GM23248 (cell line): ENCODE data around the gene KRT2. TPM values are rescaled to one million over a fixed set of nuclear protein-coding genes. Genes with fewer than 3 reads are reported as not detected.

Experiments used
- DNase-seq: peaks from one replicate; pipeline ENCODE4 v3.0.0-alpha.2; 2015
- H2AFZ ChIP-seq: fragments of 200-600 bp; sonication (generic); 2 replicates; pipeline ENCODE4 v1.6.1; 2016; ENCODE audit warnings: antibody characterized with exemption
- H3F3A ChIP-seq: fragments of 200-600 bp; sonication (generic); 2 replicates; pipeline ENCODE4 v1.6.1; 2016; ENCODE audit warnings: mild to moderate bottlenecking, antibody characterized with exemption, mixed run types; ENCODE audit not compliant: insufficient read depth
- H3K27ac ChIP-seq: fragments of 200-600 bp; sonication (generic); 2 replicates; pipeline ENCODE4 v1.5.1; 2016; ENCODE audit warnings: mild to moderate bottlenecking
- H3K27me3 ChIP-seq: fragments of 200-600 bp; sonication (generic); replicated peaks from 2 replicates; pipeline ENCODE4 v1.6.1; 2016; ENCODE audit warnings: mild to moderate bottlenecking; ENCODE audit not compliant: insufficient read depth
- H3K36me3 ChIP-seq: fragments of 200-600 bp; sonication (generic); 2 replicates; pipeline ENCODE4 v1.6.1; 2016; ENCODE audit warnings: low read depth, mild to moderate bottlenecking
- H3K4me1 ChIP-seq: fragments of 200-600 bp; sonication (generic); 2 replicates; pipeline ENCODE4 v1.6.1; 2016; ENCODE audit warnings: mild to moderate bottlenecking; ENCODE audit not compliant: insufficient read depth
- H3K4me2 ChIP-seq: fragments of 200-600 bp; sonication (generic); one replicate; pipeline ENCODE4 v1.6.1; 2016; ENCODE audit warnings: mild to moderate bottlenecking; ENCODE audit not compliant: unreplicated experiment
- H3K4me3 ChIP-seq: fragments of 200-600 bp; sonication (generic); 2 replicates; pipeline ENCODE4 v1.5.1; 2016; ENCODE audit warnings: mild to moderate bottlenecking
- H3K79me2 ChIP-seq: fragments of 200-600 bp; sonication (generic); 2 replicates; pipeline ENCODE4 v1.6.1; 2016; ENCODE audit warnings: mild to moderate bottlenecking; ENCODE audit not compliant: insufficient read depth
- H3K9ac ChIP-seq: fragments of 200-600 bp; sonication (generic); 2 replicates; pipeline ENCODE4 v1.6.1; 2016; ENCODE audit warnings: mild to moderate bottlenecking
- H3K9me2 ChIP-seq: fragments of 200-600 bp; sonication (generic); 2 replicates; pipeline ENCODE4 v1.6.1; 2016; ENCODE audit warnings: mixed run types, mild to moderate bottlenecking, moderate library complexity; ENCODE audit not compliant: insufficient read depth
- H3K9me3 ChIP-seq: fragments of 200-600 bp; sonication (generic); one replicate; pipeline ENCODE4 v1.6.1; 2017; ENCODE audit warnings: low read depth
- H4K20me1 ChIP-seq: fragments of 200-600 bp; sonication (generic); 2 replicates; pipeline ENCODE4 v1.6.0; 2016; ENCODE audit not compliant: insufficient read depth
- EZH2 ChIP-seq: fragments of 200-600 bp; sonication (generic); IDR thresholded peaks from 2 replicates; pipeline ENCODE4 v1.6.1; 2018; ENCODE audit warnings: antibody characterized with exemption, mild to moderate bottlenecking; ENCODE audit not compliant: insufficient read depth, poor library complexity, severe bottlenecking
- EZH2phosphoT487 ChIP-seq: fragments of 200-600 bp; sonication (generic); IDR thresholded peaks from 2 replicates; pipeline ENCODE4 v1.6.1; 2018; ENCODE audit warnings: antibody characterized with exemption, moderate library complexity, mild to moderate bottlenecking, low read depth; ENCODE audit not compliant: insufficient read depth
- WGBS, 2 experiments: methylation state at CpG; one replicate each; pipeline ENCODE4 v1.1.6; 2015 to 2017; ENCODE audit warnings: low lambda C conversion rate in 2 of 2, low coverage in 1 of 2; ENCODE audit errors: missing lambda C conversion rate in 2 of 2; 5-methylcytosine and 5-hydroxymethylcytosine counted together
- in situ Hi-C: fragments of 300-500 bp; cut with MboI; formaldehyde crosslinking; loops from 2 replicates; pipeline ENCODE4 v1.15.0; 2020
- polyA plus RNA-seq: library from polyadenylated mRNA; unstranded; fragments of >200 nt; fragmentation: Nextera tagmentation; extraction: Ambion mirVana; gene quantifications from 2 replicates; pipeline ENCODE4 v1.2.1, GENCODE V29; 2016
- total RNA-seq: library from RNA; depleted of rRNA; stranded (reverse); fragments of >200 nt; shearing (Covaris generic); gene quantifications from 2 replicates; pipeline ENCODE4 v1.2.3, GENCODE V29; 2014

KRT2 gene
- total and polyA plus RNA-seq, 2 experiments from 2014 or later: not detected

DNA sequence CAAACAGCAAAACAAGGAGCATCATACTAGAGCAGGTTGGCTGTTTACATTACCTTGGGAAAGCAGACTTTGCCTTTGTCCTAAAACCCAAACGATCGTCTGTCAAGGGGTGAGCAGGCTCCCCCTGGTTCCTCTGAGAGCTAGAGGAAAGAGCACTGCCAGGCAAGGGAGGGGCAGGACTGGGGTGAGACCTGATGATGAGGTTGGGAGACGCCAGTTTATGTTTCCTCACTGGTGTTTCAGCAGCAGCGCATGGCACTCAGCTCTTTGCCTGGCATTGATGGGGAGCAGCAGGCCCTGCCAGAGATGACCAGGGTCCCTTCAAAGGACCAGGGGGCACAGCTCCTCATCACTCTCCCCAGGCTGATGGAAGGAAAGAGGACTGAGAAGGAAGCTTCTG is 7.9 kb upstream of the KRT2 start:
- no peaks in the 10 kb centered on the region for H3K9me3 ChIP-seq
- no peak overlapping the region for H3K9ac ChIP-seq
- H3K79me2 ChIP-seq: no peaks in the 10 kb centered on the region
- TF ChIP-seq EZH2phosphoT487 (no peak), EZH2 (no peak)
- H3F3A ChIP-seq: no peaks in the 10 kb centered on the region
- H3K4me1 ChIP-seq: no peaks in the 10 kb centered on the region
- H2AFZ ChIP-seq: no peak overlapping the region
- no peak overlapping the region for H3K27ac ChIP-seq
- H4K20me1 ChIP-seq: no peaks in the 10 kb centered on the region
- peaks cover 53% of the 10 kb centered on the region for H3K27me3 ChIP-seq
- H3K4me2 ChIP-seq: no peak overlapping the region
- H3K9me2 ChIP-seq: no peaks in the 10 kb centered on the region
- no peak for DNase-seq
- no peaks in the 10 kb centered on the region for H3K36me3 ChIP-seq
- H3K4me3 ChIP-seq: no peak overlapping the region
- in situ Hi-C loops: no loop called here
- WGBS, 2 experiments: 33 to 36% methylated on average over 4 of the region's 4 CpGs

GRCh38 chr12:52659395-52659794 is 7.4 kb upstream of the KRT2 start:
- no peak overlapping the region for H3K4me2 ChIP-seq
- in situ Hi-C loops: no loop called here

DNA sequence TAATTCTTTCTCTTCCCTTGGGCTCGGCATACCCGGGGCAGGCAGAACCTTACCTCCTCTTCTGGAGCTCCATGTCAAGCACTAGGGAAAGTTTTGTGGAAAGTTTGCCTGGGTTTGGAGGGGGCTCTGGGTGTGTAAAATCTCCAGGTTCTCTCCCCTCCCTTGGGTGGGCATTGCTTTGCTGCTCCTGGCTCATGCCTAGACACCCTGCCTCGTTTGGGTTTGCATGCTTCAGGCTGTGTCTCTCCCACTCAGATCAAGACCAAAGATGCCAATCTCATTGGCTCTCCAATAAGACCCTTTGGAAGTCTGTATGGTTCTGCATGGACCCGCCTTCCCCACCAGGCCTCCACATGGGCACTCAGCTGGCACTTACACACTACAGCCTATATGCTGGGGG is 6.2 kb upstream of the KRT2 start:
- Histone ChIP-seq H3K27me3 (peaks cover 64% of the 10 kb centered on the region), H3K9ac (no peak overlapping the region), H4K20me1 (no peaks in the 10 kb centered on the region), H3K9me3 (no peaks in the 10 kb centered on the region), H3K36me3 (no peaks in the 10 kb centered on the region), H2AFZ (no peak overlapping the region), H3K9me2 (no peaks in the 10 kb centered on the region), H3K4me3 (no peak overlapping the region), H3K4me1 (no peaks in the 10 kb centered on the region), H3K79me2 (no peaks in the 10 kb centered on the region), H3F3A (no peaks in the 10 kb centered on the region), H3K27ac (no peak overlapping the region), H3K4me2 (no peak overlapping the region)
- in situ Hi-C loops: no loop called here
- DNase-seq: no peak
- TF ChIP-seq EZH2: no peak
- TF ChIP-seq EZH2phosphoT487: no peak
- WGBS, 2 experiments: 59 to 62% methylated on average over 4 of the region's 4 CpGs

More at GRCh38 chr12:52659395-52659794, 7.4 kb upstream of the KRT2 start:
- Histone ChIP-seq H3K27ac (no peak overlapping the region), H3K79me2 (no peaks in the 10 kb centered on the region), H4K20me1 (no peaks in the 10 kb centered on the region), H3K9me2 (no peaks in the 10 kb centered on the region), H3K9me3 (no peaks in the 10 kb centered on the region), H3K36me3 (no peaks in the 10 kb centered on the region), H3K27me3 (peaks cover 58% of the 10 kb centered on the region), H3K4me3 (no peak overlapping the region), H3K9ac (no peak overlapping the region), H3K4me1 (no peaks in the 10 kb centered on the region), H3F3A (no peaks in the 10 kb centered on the region), H2AFZ (no peak overlapping the region)
- TF ChIP-seq EZH2 (no peak), EZH2phosphoT487 (no peak)
- no peak for DNase-seq
- WGBS, 2 experiments: 27 to 30% methylated on average over 7 of the region's 7 CpGs

DNA sequence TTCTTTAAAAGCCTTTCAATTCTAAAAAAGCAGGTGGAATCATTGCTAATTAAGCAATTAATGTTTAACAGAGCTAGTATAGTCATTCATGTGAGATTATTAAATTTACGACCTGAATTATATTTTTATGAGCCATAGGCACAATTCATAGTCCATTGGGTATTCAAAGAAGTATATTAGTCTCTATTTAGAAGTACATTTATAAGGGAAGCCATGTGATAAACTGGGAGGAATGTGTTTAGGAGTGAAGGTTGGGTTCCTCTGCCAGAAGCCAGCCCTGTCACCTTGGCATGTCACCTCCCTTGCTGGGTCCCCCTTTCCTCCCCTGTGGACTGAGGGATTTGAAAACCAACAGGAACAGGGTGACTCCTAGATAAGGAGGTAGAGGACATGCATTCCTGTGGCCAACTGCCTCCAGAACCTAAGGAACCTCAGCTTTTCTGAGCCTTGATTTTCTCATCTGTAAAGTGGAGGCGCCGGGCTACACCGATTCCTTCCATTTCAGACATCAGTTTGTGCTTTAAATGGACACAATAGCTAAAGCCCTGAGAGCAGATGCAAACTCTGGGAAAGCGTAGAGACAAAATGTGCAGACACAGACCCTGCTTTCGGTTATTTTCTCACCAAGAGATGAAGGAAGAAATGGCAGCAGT is 5.4 kb upstream of the KRT2 start:
- Histone ChIP-seq H3K27ac (no peak overlapping the region), H2AFZ (no peak overlapping the region), H3K4me1 (no peaks in the 10 kb centered on the region), H3K36me3 (no peaks in the 10 kb centered on the region), H4K20me1 (no peaks in the 10 kb centered on the region), H3K9ac (no peak overlapping the region), H3K9me3 (no peaks in the 10 kb centered on the region), H3K79me2 (no peaks in the 10 kb centered on the region), H3K4me2 (no peak overlapping the region), H3K4me3 (no peak overlapping the region), H3K27me3 (peaks cover 70% of the 10 kb centered on the region), H3F3A (no peaks in the 10 kb centered on the region), H3K9me2 (no peaks in the 10 kb centered on the region)
- no peak for DNase-seq
- TF ChIP-seq EZH2phosphoT487 (no peak), EZH2 (no peak)
- WGBS, 2 experiments: 67 to 71% methylated on average over 6 of the region's 6 CpGs
- in situ Hi-C loops: no loop called here

DNA sequence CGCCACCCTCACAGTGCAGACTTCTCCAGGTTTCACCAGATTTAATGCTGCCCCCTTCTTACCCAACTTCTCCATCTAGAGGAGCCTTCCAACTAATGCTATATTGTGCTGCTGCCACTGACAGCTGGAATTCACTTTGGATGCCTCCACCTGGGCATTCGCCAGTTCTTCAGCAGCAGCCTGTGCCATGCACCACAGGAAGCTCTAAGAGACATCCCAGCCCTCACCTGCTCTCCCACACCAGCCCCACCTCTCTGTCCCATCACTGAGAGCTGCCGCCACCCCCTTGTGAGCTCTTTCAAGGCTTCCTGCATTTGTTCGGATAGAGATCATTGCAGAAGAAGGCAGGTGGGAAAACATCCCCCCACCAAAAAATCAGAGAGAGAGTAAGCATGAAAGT is 4.6 kb upstream of the KRT2 start:
- Histone ChIP-seq H3K4me1 (no peaks in the 10 kb centered on the region), H3K4me2 (no peak overlapping the region), H3K27me3 (peaks cover 65% of the 10 kb centered on the region), H3F3A (no peaks in the 10 kb centered on the region), H3K9me2 (no peaks in the 10 kb centered on the region), H3K9ac (no peak overlapping the region), H3K36me3 (no peaks in the 10 kb centered on the region), H3K9me3 (no peaks in the 10 kb centered on the region), H3K79me2 (no peaks in the 10 kb centered on the region), H2AFZ (no peak overlapping the region), H3K27ac (no peak overlapping the region), H4K20me1 (no peaks in the 10 kb centered on the region), H3K4me3 (no peak overlapping the region)
- WGBS, 2 experiments: 59 to 72% methylated on average over 3 to 4 of the region's 4 CpGs
- no peak for TF ChIP-seq EZH2
- no peak for TF ChIP-seq EZH2phosphoT487
- in situ Hi-C loops: no loop called here
- DNase-seq: no peak
